Measurements from ENCODE around the gene RRP9.
"Not testable (repeated sequence)": the region's sequence is repeated elsewhere in the genome, so short reads cannot be mapped to it uniquely, and the experiment has no call there.

The RRP9 gene

DNA sequence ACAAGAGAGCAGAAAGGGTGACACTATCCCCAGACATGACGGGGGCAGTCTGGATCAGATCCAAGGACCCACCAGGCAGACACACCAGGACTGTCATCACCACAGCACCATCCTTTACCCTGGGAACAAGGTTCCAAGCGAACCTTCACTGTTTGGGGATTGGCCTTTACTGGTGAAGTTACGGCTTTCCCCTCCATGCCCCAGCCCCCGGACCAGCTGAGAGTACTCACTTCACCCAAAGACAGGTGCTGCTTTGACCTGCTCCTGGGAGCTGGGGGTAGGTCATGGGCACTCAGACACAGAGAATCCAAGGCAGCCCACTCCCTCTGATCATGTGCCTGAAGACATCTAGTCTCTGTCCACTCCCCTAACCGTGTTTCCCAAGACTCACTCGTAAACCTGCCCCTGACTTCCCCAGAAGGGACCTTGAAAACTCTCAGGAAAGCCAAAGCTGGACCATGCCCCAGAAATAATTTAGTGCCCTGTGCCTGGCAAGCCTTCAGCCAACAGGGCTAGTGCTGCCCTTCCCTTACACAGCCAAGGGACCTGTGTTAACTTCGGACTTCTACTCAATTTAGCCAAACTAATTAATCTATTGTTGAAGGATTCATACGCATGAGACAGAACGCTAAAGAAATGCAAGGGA lies 2.8 kb downstream of the RRP9 start:
- no peak for DNase-seq (ENCODE audit: low read depth)

DNA sequence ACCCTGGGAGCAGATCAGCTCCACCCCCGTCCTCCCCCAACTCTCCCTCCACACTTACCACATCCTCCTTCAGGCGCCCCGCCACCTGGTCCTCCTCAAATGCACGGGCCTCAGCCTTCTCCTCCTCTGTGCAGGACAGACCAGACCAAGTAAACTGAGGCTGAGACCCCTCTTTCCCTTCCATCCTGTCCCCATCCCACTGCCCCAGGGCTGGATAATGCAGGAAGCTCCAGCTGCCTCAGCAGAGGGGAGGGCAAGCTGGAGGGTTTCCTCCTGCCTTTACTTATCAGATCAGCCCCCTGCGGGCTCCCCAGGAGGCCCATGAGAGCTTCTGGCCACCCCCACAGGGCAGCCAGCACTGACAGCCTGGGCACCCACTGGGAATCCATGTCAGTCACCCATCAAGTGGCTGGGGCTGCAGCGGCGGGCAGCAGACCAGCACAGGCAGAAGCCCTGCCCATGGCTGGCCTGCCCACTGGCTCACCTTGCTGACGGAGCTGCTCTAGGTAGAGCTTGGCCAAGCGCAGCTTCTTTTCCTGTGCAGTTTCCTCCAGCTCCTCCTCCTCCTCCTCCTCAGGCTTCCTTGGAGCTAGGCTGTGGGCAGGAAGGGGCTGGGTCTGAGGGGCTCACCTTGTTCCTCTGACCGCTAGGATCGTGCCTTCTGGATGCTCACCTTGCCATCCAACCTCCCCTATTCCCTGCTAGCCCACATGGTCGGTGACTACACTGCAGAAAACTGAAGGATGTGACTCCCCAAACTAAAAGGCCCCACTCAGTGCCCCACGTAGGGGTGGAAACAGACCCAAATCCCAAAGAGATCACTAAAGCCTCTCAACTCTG lies 3.9 kb downstream of the RRP9 start:
- no peak for DNase-seq (ENCODE audit: low read depth)

DNA sequence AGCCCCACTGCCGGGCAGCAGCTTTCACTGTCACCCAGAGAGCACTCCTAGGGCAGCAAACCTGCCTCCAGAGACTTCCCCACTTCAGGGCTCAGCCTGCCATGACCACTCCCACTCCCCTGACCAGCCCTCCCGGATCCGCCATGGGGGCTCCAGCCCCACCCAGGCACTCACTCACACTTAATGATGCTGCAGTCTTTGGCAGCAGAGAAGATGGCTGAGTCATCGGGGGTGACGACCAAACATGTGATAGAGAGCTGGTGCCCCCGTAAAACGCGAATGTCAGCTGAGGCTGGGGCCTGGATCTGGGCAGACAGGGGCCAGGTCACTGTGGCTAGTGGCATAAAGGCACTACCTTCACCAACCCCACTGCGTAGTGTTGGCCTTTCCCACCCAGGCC lies 4.7 kb downstream of the RRP9 start:
- no peak for DNase-seq (ENCODE audit: low read depth)

DNA sequence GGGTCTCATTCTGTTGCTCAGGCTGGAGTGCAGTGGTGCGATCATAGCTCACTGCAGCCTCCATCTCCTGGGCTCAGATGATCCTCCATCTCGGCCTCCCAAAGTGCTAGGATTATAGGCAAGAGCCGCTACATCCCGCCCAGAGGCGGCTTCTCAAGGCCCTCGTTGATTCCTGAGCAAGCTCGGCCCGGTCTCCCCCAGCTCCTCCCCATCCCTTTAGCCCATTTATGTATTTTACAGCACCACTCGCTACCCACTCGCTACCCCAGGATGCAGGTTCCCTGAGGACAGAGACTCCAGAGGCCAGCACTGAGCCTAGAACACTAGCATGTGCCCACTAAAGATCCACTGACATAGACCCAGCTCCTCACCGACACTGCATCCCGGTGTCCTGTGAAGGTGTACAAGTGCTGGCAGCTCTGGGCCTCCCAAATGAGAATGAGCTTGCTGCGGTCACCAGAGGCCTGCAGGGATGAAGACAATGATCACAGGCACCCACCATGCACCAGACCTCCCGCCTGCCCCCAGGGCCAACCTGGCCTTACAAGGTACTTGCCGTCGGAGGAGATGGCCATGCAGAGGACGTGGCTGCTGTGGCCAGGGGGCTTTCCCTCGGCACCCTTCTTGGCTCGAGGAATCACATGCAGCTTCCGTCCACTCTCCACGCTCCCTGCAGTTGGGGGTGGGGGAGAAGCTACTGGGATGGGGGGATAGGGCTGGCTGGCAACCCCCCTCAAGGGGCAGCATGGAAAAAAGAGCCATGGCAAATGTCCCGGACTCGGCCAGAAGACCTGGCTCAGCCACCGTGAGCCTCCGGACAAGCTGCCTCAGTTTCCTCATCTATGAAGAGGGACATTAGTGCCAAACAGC lies 5.6 kb downstream of the RRP9 start:
- no peak for DNase-seq (ENCODE audit: low read depth)

DNA sequence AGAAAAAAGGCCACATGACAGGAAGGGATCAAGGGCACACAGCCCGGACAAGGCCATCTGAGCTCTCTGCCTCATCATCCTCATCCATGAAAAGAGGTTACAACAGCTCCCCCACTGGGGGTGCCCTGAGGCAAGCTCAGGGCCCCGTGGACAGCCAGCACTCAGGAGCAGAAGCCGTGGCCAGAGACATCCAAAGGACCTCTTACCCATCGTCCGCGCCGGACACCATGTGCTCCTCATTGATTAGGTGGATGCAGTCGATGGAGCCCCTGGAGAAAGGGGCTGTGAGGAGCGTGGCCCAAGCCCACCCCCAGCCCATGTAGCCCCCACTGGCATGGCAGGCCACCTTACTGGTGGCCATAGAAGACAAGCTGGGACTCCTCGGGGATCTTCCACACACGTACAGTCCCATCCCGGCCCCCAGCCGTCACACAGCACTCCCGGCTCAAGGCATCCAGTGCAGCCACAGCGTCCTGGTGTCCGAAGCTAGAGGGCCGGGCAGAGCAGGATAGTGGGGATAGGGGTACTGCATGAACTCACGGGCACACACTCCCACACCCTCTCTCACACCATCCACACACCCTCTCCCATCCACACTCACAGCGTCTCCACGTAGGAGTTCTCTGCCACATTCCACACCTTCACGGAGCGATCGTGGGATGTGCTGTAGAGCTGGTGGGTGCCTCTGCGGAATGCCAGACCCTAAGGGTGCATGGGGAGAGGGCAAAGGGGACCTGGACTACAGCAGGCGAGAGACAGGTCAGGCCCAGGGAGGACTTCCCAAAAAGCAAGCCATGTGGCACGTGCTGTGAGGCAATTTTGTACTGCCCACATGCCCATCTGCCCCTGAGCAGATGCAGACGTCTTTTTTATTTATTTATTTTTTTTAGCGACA lies 6.5 kb downstream of the RRP9 start:
- DNase-seq (ENCODE audit: low read depth): no peak

DNA sequence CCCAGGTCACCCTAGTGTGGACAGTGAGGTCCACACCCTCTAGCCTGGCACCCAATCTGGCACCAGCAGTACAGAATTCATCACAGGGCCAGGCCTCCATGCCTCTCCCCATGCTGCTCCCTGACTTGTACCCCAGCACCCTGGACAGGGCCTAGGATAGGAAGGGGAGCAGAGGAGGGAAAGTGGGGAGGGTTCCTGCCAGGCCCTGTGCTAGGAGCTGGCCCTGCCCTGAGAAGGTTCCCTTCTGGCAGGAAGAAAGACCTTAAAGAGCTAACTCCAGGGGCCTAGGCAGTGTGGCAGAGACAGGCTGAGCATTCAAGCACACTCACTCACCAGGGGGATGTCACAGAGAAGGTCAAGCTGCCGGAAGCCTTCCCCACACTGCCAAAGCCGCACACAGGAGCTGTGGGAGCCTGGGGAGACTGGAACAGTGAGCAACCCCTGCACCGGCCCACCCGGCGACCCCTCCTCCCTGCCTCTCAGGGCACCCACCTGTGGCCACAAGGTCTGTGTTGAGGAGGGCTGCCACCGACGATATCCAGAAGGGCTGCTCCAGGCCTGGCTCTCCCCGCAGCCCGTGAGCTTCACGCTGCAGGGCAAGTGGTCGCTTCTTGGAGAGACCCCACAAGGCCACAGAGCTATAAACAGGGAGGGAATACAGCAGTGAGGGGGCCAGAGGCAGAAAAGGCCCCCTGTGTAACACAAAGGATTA lies 7.4 kb downstream of the RRP9 start:
- no peak for DNase-seq (ENCODE audit: low read depth)

DNA sequence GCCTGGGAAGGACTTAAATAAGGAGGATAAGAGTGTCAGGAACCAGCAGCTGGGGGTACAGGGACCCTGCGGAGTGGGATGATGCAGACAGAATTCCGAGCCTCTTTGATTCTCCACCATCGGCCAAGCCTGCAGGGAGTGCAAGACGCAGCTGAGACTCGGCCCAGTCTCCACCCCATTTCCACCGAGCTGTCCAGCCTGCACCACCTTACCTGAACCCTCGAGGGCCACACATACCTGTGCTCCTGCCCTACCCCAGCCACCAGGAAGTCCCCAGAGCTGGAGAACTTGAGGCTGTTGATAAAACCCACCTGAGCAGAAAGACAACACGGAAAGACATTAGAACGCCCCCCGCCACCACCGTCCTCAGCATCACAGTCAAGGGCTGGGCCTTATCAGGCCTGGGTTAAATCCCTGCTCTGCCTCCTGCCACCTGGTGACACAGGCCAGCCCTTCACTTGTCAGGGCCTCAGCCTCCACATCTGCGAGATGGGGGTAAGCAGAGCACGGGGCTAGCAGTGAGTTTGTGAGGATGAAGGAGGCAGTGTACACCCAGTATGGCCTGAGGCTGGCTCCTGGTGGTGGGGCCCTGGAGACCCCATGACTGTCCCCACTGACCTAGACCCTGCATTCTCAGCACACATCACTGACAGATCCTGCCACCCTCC lies 8.1 kb downstream of the RRP9 start:
- no peak for DNase-seq (ENCODE audit: low read depth)

DNA sequence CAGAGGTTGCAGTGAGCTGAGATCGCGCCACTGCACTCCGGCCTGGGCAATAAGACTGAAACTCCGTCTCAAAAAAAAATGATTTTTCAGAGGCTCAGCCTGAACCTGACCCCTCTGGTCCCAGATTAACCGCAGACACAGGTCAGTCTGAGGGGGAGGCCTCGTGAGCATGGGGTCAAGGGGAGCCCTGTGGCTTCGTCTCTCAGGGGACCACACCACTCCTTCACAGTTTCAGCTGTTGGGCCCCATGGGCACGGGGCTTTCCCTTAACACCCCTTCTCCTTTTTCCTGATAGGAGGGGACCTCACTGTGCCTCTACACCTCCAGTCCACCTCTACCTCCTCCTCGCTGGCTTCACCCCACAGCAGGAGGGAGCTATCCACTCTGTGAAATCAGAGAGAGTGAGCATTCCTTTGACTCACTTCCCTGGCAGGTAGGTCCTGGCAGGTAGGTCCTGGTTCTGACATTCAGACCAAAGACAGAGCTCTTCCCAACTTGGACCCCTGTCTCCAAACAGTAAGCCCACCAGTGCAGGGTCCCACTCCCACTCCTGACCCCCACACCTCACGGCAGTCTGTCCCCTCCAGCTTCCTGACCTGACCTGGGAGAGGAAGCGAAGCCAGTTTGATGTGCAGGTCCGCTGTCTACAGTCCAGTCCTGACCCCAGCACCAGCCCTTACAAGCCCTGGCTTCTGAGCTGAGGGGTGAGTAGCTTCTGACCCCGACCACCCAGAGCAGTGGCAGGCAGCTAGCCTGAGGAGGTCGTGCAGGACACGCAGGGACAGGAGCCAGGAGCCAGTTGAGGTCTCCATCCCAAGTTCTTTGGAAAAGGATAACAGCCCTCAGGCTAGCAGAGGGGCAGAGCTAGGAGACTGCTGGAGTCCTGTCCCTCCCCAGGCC lies 9.0 kb downstream of the RRP9 start:
- DNase-seq (ENCODE audit: low read depth): no peak

DNA sequence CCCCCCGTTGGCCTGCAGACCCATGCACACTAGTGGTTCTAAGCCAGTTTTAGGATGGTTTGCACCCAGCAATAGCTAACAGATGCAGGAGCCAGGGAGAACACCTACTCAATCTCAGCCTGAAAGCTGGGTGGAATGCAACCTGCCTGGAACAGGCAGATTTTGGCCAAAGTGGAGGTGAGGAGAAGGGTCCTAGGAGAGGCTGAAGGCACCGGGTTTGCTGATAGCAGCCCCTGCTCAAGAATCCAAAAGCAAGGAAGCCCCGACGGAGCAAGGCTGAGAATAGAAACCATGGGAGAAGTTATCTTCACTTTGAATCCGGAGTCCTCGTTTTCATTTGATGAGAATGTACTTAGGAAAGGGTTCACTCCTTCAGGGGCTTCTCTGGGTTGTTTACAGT lies 9.9 kb downstream of the RRP9 start:
- no peak for DNase-seq (ENCODE audit: low read depth)

DNA sequence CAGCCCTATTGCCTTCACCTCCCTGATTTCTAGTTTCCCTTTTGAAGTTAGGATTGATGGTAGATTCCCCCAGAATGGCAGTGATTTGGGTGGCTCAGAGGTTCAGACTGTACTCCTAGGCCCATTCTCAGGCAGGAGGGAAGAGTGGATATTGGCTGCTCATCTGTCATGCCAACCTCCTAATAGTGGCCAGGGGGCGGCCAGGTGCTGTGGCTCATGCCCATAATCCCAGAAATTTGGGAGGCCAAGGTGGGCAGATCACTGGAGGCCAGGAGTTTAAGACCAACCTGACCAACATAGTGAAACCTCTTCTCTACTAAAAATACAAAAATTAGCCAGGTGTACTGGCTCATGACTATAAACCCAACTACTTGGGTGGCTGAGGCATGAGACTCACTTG lies 11.3 kb downstream of the RRP9 start:
- DNase-seq (ENCODE audit: low read depth): no peak

DNA sequence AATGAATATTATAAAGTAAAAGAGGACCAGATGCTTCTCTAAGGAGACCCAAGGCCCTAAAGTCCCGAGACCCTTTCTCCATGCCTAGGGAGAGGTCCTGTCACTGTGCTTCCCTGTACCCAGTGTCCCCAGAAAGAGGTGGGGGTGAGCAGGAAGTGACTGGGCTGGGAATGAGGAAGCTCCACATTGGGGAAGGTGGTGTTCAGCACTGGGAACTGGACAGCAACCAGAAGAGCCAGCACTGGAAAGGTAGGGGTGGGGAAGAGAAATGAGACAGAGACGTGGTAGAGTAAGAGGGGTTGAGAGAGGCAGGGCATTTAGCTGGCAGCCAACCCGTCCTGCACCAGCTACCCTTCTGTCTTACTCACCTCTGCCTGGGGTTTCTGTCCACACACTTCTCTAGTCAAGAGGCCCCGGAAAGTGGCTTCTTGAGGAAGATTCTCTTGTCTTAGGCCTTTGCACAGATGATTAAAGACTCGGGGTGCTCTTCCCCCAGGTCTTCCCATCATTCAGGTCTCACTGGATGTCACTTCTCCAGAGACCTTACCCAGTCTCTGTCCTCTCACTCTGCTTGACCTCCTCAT lies 12.2 kb downstream of the RRP9 start:
- DNase-seq (ENCODE audit: low read depth): no peak

DNA sequence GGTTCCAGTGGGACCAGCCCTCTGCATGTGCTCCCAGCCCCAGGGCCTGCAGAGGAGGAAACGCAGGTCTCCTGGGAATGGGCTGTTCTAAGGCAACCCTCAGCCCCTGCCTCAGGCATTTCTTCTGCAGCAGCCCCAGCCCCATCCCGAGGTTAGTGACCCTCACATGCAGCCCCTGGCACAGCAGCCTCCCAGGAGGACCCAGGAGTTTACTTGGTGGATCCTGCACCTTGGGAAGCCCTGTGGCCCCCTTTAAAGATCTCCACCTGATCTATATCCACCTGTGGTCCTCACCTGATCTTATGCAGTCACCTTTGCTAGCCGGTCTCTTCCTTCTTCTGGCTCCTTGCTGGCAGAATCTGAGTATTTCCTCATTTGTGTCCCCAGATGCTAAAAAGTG lies 12.7 kb downstream of the RRP9 start:
- not testable (repeated sequence) for DNase-seq (ENCODE audit: low read depth)

DNA sequence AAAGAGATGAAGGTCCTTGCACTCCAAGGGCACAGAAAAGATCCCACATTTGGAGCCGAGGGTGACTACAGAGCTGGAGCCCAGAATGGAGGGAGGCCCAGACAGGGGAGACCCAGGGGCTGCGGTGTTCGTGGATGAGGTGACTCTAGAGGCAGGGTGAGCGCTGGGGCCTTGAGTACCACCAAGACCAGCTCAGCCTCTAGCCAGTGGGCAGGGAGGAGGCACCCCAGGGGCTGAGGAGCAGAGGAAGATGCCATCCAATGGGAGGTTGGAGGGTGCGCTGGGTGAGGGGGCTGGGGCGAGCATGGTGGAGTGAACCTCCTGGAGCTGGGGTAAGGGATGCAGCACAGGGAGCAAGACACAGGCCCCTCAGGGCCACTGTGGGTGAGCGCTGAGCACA lies 13.3 kb downstream of the RRP9 start:
- no peak for DNase-seq (ENCODE audit: low read depth)

DNA sequence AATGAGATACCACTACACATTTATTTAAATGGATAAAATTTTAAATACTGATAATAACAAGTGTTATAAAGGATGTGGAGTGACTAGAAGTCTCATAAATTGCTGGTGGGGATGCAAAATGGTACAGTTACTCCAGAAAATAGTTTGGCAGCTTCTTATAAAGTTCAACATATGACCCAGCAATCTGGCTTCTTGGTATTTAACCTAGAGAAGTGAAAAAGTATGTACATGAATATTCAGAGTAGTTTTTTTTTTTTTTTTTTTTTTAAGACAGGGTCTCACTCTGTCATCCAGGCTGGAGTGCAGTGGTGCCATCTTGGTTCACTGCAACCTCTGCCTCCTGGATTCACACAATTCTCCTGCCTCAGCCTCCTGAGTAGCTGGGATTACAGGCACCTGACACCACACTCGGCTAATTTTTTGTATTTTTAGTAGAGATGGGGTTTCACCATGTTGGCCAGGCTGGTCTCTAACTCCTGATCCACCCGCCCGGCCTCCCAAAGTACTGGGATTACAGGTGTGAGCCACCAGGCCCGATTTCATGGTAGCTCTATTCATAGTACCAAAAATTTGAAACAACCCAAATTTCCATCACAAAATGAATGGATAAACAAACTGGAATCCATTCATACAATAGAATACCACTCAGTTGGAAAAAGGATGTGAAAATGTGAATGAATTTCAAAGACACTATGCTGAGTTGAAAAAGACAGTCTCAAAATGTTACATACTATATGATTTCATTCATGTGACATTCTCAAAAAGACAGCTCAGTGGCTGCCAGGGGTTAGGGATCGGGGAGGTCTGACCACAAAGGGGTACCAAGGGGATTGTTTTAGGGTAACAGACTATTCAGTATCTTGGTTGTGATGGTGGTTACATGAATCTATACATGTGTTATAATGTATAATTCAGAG lies 14.4 kb downstream of the RRP9 start:
- DNase-seq (ENCODE audit: low read depth): no peak

DNA sequence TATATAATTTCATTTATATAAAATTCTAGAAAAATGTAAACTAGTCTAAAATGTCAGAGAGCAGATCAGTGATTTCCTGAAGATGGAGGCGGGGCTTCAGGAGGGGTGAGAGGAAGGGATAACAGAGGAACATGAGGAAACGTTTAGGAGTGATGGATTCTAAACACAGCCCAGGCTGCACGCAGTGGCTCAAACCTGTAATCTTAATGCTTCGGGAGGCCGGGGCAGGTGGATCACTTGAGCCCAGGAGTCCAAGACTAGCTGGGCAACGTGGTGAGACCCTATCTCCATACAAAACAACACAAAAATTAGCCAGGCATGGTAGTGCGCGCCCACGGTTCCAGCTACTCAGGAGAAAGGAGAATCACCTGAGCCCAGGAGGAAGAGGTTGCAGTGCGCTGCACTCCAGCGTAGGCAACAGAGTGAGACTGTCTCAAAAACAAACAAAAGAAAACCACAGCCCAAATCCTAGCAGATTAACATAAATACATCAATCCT lies 20.6 kb downstream of the RRP9 start:
- DNase-seq (ENCODE audit: low read depth): no peak

DNA sequence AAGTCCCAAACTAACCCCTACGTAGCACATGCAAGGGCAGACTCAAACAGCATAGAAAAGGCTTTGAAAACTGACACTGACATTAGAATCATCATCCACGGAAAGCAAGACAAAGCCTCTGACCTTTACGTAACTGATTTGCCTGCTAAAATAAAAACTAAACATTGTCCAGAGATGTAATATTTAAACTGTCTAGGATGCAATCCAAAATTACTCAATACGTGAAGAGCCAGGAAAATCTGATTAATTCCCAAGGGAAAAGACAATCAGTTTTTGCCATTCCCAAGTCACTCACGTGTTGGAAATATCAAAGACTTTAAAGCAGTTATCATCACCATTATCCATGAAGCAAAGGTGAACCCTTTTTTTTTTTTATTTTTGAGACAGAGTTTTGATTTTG lies 25.3 kb downstream of the RRP9 start:
- DNase-seq (ENCODE audit: low read depth): no peak

DNA sequence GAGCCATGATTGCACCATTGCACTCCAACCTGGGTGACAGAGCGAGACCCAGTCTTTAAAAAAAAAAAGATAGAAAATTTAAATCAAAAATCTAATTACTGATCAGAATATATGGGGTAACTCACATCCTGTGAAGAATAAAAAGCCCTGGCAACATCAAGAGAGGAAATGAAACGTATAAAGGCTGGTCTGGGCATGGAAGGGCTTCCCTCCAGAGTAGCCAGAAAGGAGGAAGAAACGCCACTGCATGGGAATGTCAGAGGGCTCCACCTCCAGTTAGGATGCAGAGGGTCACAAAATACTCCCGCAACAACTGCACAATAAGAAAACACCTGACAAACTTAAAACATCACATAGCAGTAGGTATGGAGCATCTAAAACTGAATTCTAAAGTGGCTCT lies 33.7 kb downstream of the RRP9 start:
- no peak for DNase-seq (ENCODE audit: low read depth)
